Kidney tubule cell (primary cell): ENCODE data around the gene REC8.

Source experiments
- DNase-seq: peaks from one replicate; pipeline ENCODE4 v3.0.0-alpha.2; 2018; ENCODE audit warnings: low spot score

The REC8 gene

DNA sequence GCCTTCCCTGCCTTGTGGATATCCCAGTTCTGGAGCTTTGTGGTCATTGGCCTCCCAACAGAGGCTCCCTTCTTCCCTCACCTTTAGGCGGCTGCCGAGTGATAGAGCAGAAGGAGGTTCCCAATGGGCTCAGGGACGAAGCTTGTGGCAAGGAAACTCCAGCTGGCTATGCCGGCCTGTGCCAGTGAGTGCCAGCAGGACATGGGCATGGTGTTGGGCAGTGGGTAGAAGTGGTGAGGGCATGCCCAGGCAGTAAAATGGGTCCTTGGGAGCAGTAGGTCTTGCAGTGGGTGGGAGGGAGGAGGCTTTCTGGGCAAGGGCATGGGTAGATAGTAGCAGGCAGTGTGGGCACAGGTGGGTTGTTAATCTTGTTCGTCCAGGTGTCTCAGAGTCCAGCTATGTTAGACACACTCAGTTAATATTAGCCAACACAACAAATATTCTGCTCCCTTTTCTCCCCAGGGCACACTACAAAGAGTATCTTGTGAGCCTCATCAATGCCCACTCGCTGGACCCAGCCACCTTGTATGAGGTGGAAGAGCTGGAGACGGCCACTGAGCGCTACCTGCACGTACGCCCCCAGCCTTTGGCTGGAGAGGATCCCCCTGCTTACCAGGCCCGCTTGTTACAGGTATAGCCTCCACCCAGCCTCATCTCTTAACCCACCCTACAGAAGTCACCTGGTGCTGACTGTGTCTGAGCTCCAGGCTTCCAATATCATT is 11.9 kb upstream of the REC8 start:
- DNase-seq = no peak

- no peak for DNase-seq
Measured at GRCh38 chr14:24160499-24160849, 11.4 kb upstream of the REC8 start.

DNA sequence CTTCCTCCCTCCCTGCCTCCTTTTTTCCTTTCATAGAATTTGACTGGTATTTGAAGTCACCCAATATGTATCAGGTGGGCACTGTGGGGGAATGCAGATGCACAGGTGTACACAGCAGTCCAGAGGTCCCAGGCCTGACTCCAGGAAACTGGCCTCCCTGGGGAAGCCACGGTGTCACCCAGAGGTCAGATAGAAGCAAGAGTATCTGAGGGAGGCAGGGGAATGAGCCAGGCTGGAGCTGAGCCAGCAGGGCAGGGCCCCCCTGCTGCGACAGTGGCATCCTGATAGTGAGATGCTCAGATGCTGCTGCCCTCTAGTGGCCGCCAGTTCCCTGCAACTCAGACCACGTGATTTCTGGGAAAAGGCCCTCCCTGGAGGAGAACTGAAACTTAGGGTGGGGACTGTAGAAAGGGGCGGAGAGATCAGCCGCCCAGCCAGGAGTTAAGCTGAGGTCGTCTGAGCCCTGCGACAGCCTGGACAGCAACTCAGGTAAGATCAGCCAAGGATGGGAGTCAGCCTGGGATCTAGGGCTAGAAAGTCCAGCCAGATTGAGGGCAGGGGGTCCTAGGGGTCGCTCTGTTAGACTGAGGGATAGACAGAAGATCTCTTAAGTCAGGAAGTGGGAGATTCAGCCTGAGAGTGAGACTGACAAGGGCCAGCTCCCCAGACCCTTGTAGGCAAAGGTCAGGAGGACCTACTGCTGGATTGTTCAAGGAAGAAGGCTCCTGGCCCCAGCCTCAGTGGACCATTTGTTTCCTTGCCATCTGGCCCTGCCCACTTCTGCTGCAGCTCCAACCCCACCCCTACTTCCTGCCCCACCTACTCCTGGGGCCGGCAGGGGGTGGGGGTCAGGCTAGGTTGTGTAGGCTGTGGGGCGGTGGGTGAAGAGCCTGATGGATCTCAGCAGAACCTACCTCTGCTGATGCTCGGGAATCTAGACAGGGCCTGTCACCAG is 10.8 kb upstream of the REC8 start, which contains the start of gene IRF9:
Gene IRF9 (plus strand): TSS at position 416 of the 955 bp plus-strand sequence. CDS start 880 bp downstream, outside the sequence.
- peak; percentile 97 for DNase-seq

DNA sequence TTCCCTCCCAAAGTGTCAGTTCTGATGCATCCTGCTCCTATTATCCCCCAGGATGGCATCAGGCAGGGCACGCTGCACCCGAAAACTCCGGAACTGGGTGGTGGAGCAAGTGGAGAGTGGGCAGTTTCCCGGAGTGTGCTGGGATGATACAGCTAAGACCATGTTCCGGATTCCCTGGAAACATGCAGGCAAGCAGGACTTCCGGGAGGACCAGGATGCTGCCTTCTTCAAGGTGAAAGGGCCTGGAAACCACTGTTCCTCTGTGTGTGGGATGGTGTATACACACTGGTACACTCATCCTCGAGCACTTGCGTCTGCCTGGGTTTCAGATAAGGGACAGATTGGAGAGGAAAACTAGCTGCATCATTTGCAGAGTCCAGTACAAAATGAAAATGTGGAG is 9.8 kb upstream of the REC8 start:
- DNase-seq = no peak

DNA sequence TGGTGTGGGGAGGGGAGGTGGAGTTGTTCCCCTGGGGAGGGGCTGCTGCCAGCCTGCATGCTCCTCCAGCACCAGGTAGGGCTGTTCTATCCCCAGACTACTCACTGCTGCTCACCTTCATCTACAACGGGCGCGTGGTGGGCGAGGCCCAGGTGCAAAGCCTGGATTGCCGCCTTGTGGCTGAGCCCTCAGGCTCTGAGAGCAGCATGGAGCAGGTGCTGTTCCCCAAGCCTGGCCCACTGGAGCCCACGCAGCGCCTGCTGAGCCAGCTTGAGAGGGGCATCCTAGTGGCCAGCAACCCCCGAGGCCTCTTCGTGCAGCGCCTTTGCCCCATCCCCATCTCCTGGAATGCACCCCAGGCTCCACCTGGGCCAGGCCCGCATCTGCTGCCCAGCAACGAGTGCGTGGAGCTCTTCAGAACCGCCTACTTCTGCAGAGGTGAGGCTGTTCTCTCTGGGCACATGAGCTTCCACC is 7.3 kb upstream of the REC8 start:
- DNase-seq = no peak

DNA sequence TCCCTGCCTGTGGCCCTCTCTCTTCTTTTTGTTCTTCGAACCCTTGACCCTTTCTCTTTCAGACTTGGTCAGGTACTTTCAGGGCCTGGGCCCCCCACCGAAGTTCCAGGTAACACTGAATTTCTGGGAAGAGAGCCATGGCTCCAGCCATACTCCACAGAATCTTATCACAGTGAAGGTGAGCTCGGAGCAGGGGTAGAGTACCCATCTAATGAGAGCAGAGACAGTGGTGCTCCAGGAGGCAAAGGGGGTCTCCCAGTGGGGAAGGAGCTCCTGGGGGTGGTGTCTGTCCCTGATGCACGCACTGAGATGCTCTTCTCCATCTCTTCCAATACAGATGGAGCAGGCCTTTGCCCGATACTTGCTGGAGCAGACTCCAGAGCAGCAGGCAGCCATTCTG is 6.1 kb upstream of the REC8 start:
- DNase-seq = no peak

- no peak for DNase-seq
Measured at GRCh38 chr14:24167469-24168114, 4.3 kb upstream of the REC8 start.

GRCh38 chr14:24172261-24172860 is 481 bp downstream of the REC8 start:
- DNase-seq = no peak

- DNase-seq = no peak
Measured at GRCh38 chr14:24172871-24173281, 996 bp downstream of the REC8 start.

DNA sequence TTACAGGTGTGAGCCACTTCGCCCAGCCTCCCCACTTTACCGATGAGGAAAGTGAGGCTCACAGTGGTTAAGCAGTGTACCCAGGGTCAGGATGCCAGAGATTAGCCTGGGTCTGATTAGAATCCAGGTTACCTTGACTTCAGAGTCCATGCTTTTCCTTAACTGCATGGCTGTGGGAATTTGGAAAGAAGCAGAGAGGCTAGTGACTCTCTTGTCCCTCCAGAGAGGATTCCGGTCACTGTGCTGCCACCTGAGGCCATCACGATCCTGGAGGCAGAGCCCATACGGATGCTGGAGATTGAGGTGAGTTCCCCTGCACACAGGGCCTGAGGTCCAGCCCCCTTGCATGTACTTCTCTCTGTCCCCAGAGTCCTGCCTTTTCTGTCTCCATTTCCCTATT is 4.7 kb downstream of the REC8 start:
- DNase-seq = no peak

- DNase-seq = no peak
Measured at GRCh38 chr14:24177041-24177825, 5.4 kb downstream of the REC8 start.

DNA sequence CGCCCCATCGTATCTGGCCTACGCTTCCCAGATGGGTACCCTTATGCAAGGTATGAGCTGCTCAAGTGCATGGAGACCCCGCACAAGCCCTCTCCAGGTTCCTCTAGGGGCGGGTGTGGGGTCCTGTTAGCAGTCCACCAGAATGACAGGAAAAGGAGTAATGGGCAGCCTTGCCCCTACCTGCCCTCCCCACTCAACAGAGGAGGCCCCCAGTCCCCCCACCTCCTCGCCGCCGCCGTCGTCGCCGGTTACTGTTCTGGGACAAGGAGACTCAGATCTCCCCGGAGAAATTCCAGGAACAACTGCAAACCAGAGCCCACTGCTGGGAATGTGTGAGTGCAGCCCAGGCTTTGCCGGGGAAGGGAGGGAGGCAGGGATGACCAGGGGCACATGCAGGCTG is 6.0 kb downstream of the REC8 start:
- no peak for DNase-seq

GRCh38 chr14:24178399-24179178 is 6.7 kb downstream of the REC8 start:
- DNase-seq = no peak

DNA sequence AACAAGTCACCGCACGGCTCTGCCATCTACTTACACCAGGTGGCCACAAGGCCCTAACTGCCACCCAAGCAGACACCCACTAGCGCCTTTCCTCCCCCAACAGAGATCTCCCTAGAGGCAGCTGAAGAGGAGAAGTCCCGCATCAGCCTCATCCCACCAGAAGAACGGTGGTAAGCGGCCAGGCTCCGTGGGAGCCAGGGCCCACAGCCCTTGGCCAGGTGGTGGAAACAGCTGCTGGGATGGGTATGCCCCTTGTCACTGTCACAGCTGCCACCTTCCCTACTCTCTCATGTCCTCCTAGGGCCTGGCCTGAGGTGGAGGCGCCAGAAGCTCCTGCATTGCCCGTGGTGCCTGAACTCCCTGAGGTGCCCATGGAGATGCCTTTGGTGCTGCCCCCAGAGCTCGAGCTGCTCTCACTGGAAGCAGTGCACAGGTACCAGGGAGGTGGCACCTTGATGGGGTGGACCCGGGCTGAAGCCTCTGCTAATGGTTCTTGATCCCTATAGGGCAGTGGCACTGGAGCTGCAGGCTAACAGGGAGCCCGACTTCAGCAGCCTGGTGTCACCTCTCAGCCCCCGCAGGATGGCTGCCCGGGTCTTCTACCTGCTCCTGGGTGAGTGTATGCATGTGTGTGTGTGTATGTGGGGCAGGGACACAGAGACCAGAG is 7.5 kb downstream of the REC8 start:
- DNase-seq = no peak

DNA sequence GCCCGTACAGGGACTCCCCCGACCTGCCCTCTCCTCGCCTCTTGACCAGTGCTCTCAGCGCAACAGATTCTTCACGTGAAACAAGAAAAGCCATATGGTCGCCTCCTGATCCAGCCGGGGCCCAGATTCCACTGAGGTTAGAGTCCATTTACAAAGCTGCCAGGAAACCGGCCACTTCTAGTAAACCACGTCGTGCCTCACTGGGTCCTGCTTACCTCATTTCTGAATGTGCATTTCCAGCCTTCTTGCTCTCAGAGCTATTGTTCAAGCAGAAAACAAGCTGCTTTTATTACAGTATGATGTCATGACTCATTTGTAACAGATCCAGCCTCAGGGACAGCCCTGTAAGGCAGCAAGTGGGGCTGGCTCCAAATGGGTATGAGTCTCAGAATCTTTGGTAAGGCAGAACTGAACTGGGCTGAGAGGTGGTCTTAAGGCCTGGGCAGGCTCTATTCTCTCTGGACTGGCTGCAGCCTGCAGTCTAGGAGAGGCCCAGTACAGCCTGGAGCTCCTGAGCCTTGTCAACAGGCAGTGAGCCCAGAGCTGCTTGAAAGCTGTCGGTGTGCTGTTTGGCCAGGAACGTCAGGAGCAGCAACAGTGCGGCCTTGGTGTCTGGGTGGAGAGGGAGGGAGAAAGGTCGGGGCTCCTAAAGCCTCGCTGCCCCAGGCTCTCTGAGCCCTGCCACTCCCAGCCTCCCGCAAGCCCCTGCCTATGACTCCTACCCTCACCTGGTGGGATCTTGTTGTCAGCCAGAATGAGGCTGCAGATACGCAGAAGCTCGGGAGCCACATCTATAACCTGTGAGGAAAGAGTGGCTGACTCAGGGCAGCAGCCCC is 8.3 kb downstream of the REC8 start:
- peak; percentile 95 for DNase-seq

GRCh38 chr14:24181371-24182077 is 9.6 kb downstream of the REC8 start:
- no peak for DNase-seq

DNA sequence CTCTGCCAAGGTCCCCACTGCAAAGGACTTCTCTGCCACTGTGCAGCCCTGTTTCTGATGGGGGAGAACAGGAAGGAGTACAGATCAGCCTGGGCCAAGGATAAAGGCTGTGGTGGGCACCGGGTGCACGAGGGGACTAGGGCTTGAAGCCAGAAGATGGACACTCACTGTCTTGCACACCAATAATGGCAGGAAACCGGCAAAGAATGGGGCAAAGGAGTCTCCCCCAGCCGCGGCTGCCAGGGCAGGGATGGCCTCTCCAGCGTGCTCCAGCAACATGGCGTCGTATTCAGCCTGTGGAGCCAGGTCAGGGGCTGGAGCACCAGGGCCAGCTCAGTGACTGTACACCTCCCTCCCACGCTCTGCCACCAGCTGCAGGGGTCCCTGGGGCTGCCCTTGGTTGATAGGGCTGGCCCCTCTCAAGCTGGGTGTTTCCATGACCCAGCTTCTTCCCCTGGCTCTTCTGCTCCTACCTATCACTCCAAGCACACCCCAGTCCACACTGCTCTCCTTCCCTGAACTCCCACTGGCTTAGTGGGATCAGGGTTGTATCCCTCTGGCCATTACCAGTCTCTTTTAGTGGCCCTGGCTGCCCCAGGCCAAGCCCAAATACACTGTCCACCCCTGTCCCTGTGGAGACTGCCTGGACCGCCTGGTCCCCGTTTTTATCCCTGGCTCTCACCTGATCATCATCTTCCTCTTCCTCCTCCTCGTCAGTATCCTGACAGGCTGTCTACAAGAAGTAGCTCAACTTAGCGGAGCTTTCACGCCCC is 10.4 kb downstream of the REC8 start:
- no peak for DNase-seq
